ENCODE data around the gene TAS1R1.

Gene TAS1R1

DNA sequence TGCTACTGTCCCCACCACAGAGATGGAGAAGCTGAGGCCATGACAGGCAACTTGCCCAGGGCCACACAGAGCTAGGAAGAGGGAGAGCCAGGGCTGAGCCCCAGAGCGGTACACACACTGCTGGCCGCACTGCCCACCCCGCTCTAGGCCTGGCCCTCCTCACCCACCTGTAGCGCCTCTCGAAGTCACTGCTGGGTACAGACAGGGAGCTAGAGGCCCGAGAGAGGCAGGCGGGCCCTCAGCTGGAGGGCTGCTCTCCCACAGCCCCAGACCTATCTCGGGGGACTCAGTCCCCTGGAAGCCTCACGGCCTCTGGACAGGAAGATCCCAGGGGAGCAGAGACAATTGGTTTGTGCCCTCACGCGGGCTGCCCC, 46.3 kb upstream of the TAS1R1 start:
- no peaks in the 10 kb centered on the region for H3K36me3 ChIP-seq (ENCODE audit: insufficient read depth, insufficient read length, low read length)
- DNase-seq (ENCODE audit: low read depth, low spot score), result no peak
- no peaks in the 10 kb centered on the region for H3K9me3 ChIP-seq (ENCODE audit: insufficient read depth, low read length)
- no peak for TF ChIP-seq SUZ12 (IDR thresholded peaks at IDR 0.05; ENCODE audit: extremely low read depth, insufficient read depth, insufficient read length)
- TF ChIP-seq YY1 (IDR thresholded peaks at IDR 0.05; ENCODE audit: insufficient read depth, insufficient read length), result no peak
- no peak for TF ChIP-seq ZNF274 (IDR thresholded peaks at IDR 0.05; ENCODE audit: low read depth, low read length)
- no peaks in the 10 kb centered on the region for H3K27me3 ChIP-seq (ENCODE audit: insufficient read depth, insufficient read length)
- no peak overlapping the region for H3K4me3 ChIP-seq (ENCODE audit: insufficient read length, low read depth)
- H3K9ac ChIP-seq (ENCODE audit: insufficient read length, low read depth), result no peak overlapping the region
- H3K4me1 ChIP-seq (ENCODE audit: insufficient read depth, insufficient read length), result peaks cover 4% of the 10 kb centered on the region

DNA sequence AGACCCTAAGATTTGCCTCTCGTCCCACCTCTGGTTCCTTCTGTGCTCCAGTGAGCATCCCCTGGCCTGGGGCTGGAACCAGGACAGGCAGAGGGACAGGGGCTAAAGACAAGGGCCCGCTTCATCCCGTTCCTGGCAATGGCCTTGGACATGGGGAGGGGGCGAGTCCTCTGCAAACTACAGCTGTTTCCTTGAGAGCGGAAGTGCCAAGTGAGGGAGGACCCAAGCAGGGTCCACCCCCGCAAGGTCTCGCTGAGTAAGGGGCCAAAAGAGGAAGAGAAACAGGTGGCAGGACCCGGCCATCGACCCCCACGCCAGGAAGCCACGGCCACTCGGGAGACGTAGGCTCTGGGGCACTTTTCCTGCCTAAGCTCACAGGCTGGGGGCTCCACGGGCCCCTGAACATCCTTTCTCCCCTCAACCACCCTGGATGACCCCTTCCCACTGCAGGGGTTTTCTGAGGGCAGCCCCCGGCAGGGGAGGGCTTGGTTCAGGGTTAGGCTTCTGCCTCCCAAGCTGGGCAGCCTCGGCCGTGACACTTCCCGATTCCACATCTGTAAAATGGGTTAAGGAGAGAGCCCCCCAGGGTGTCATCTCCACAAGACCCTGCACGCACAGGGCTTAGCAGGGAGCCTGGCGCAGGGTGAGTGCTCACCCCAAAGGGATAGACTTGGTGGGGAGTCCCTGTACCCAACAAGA, 45.7 kb upstream of the TAS1R1 start:
- no peaks in the 10 kb centered on the region for H3K36me3 ChIP-seq (ENCODE audit: insufficient read depth, insufficient read length, low read length)
- no peak overlapping the region for H3K4me3 ChIP-seq (ENCODE audit: insufficient read length, low read depth)
- no peak for DNase-seq (ENCODE audit: low read depth, low spot score)
- H3K9ac ChIP-seq (ENCODE audit: insufficient read length, low read depth), result no peak overlapping the region
- TF ChIP-seq ZNF274 (IDR thresholded peaks at IDR 0.05; ENCODE audit: low read depth, low read length), result no peak
- TF ChIP-seq YY1 (IDR thresholded peaks at IDR 0.05; ENCODE audit: insufficient read depth, insufficient read length), result no peak
- no peak for TF ChIP-seq SUZ12 (IDR thresholded peaks at IDR 0.05; ENCODE audit: extremely low read depth, insufficient read depth, insufficient read length)
- peaks cover 4% of the 10 kb centered on the region for H3K4me1 ChIP-seq (ENCODE audit: insufficient read depth, insufficient read length)
- H3K27me3 ChIP-seq (ENCODE audit: insufficient read depth, insufficient read length), result no peaks in the 10 kb centered on the region
- no peaks in the 10 kb centered on the region for H3K9me3 ChIP-seq (ENCODE audit: insufficient read depth, low read length)

DNA sequence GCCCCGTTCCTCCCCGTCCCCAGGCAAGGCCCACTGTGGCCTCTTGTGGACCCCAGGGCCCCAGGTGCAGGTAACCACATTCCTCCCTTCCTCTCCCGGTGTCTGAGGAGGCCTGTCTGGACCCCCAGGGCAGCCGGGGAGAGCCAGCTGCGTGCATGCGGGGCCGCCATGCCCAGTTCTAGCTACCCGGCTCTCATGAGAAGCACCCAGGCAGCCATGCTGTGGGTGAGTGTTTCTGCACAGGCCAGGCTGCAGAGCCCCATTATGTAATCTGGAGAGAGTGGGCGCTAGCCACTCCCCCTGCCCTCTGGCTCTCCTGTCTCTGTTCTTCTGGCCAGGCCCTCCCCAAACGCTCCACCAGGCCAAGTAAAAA, 45.2 kb upstream of the TAS1R1 start:
- H3K27me3 ChIP-seq (ENCODE audit: insufficient read depth, insufficient read length), result no peaks in the 10 kb centered on the region
- TF ChIP-seq YY1 (IDR thresholded peaks at IDR 0.05; ENCODE audit: insufficient read depth, insufficient read length), result no peak
- TF ChIP-seq SUZ12 (IDR thresholded peaks at IDR 0.05; ENCODE audit: extremely low read depth, insufficient read depth, insufficient read length), result no peak
- no peak for TF ChIP-seq ZNF274 (IDR thresholded peaks at IDR 0.05; ENCODE audit: low read depth, low read length)
- peaks cover 4% of the 10 kb centered on the region for H3K4me1 ChIP-seq (ENCODE audit: insufficient read depth, insufficient read length)
- no peak overlapping the region for H3K4me3 ChIP-seq (ENCODE audit: insufficient read length, low read depth)
- H3K9me3 ChIP-seq (ENCODE audit: insufficient read depth, low read length), result no peaks in the 10 kb centered on the region
- H3K9ac ChIP-seq (ENCODE audit: insufficient read length, low read depth), result no peak overlapping the region
- no peak for DNase-seq (ENCODE audit: low read depth, low spot score)
- no peaks in the 10 kb centered on the region for H3K36me3 ChIP-seq (ENCODE audit: insufficient read depth, insufficient read length, low read length)

DNA sequence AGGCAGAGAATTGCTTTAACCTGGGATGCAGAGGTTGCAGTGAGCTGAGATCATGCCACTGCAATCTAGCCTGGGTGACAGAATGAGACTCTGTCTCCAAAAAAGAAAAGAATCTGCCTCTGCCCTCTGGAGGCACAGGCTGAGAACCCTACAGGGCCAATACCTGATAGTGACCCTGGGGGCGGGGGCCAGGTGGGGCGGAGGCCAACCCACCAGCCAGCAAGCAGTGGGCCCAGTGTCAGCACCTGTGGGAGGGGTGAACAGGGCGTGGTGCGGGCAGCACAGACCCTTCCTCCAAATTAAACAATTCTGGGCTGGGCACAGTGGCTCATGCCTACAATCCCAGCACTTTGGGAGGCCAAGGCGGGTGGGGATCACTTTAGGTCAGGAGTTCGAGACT, 44.6 kb upstream of the TAS1R1 start:
- no peak for DNase-seq (ENCODE audit: low read depth, low spot score)
- TF ChIP-seq YY1 (IDR thresholded peaks at IDR 0.05; ENCODE audit: insufficient read depth, insufficient read length), result no peak
- no peak for TF ChIP-seq SUZ12 (IDR thresholded peaks at IDR 0.05; ENCODE audit: extremely low read depth, insufficient read depth, insufficient read length)
- TF ChIP-seq ZNF274 (IDR thresholded peaks at IDR 0.05; ENCODE audit: low read depth, low read length), result no peak
- Histone ChIP-seq H3K27me3 (ENCODE audit: insufficient read depth, insufficient read length) (no peaks in the 10 kb centered on the region), H3K9me3 (ENCODE audit: insufficient read depth, low read length) (no peaks in the 10 kb centered on the region), H3K36me3 (ENCODE audit: insufficient read depth, insufficient read length, low read length) (no peaks in the 10 kb centered on the region), H3K4me1 (ENCODE audit: insufficient read depth, insufficient read length) (peaks cover 4% of the 10 kb centered on the region), H3K4me3 (ENCODE audit: insufficient read length, low read depth) (no peak overlapping the region), H3K9ac (ENCODE audit: insufficient read length, low read depth) (no peak overlapping the region)

DNA sequence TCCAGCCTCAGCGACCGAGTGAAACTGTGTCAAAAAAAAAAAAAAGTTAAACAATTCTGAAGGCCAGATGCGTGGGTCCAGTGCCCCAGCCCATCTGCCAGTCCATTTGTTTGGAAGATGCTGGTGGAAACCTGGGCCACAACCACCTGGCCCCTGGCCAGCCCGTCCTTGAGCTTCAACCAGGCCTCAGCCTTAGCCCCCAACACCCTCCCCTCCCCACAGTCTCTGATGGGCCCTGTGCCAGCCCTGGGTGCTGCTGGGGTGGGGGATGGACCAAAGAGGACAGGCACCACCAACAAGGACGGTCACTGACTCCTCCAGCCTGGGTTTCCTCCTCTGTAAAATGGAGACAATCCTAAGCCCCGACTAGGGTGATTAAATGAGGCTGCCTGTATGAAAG, 44.1 kb upstream of the TAS1R1 start:
- DNase-seq (ENCODE audit: low read depth, low spot score), result no peak
- no peak overlapping the region for H3K9ac ChIP-seq (ENCODE audit: insufficient read length, low read depth)

DNA sequence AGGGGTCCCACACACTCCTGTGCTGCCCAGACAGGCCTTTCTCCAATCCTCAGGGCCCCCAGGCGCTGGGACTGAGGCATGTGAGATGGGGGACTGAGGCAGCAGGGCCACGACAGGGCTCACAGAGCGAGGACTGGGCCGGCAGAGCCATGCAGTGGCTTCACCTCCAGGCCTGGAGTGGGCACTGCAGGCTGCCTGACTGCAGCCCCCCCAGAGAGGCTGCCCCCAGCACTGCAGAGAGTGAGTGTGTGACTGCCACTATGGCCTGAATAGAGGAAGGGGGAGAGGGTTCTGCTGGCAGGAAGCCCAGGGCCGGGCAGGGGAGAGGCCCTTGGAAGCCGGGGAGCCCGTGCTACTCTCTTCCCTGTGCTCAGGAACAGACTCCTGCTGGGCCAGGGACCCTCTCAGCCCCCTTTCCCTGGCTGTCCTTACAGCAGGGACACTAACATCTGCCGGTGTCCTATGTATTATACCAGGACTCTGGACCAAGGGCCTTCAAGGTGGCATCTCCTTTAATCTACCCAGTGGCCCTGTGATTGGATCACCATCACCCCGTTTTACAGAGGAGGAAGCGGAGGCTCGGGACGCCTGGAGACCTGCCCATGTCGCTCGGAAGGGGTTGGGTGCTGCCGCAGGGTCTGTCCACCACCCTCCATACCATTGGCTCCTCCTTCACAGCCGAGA, 43.4 kb upstream of the TAS1R1 start:
- Histone ChIP-seq H3K4me3 (ENCODE audit: insufficient read length, low read depth) (no peak overlapping the region), H3K36me3 (ENCODE audit: insufficient read depth, insufficient read length, low read length) (no peaks in the 10 kb centered on the region), H3K27me3 (ENCODE audit: insufficient read depth, insufficient read length) (no peaks in the 10 kb centered on the region), H3K9ac (ENCODE audit: insufficient read length, low read depth) (no peak overlapping the region), H3K4me1 (ENCODE audit: insufficient read depth, insufficient read length) (peaks cover 4% of the 10 kb centered on the region), H3K9me3 (ENCODE audit: insufficient read depth, low read length) (no peaks in the 10 kb centered on the region)
- DNase-seq (ENCODE audit: low read depth, low spot score), result no peak
- TF ChIP-seq SUZ12 (IDR thresholded peaks at IDR 0.05; ENCODE audit: extremely low read depth, insufficient read depth, insufficient read length) (no peak), ZNF274 (IDR thresholded peaks at IDR 0.05; ENCODE audit: low read depth, low read length) (no peak), YY1 (IDR thresholded peaks at IDR 0.05; ENCODE audit: insufficient read depth, insufficient read length) (no peak)

More for the DNA sequence above, 44.1 kb upstream of the TAS1R1 start:
- peaks cover 4% of the 10 kb centered on the region for H3K4me1 ChIP-seq (ENCODE audit: insufficient read depth, insufficient read length)
- no peaks in the 10 kb centered on the region for H3K27me3 ChIP-seq (ENCODE audit: insufficient read depth, insufficient read length)
- no peak overlapping the region for H3K4me3 ChIP-seq (ENCODE audit: insufficient read length, low read depth)
- H3K9me3 ChIP-seq (ENCODE audit: insufficient read depth, low read length), result no peaks in the 10 kb centered on the region
- TF ChIP-seq SUZ12 (IDR thresholded peaks at IDR 0.05; ENCODE audit: extremely low read depth, insufficient read depth, insufficient read length), result no peak
- TF ChIP-seq YY1 (IDR thresholded peaks at IDR 0.05; ENCODE audit: insufficient read depth, insufficient read length), result no peak
- no peak for TF ChIP-seq ZNF274 (IDR thresholded peaks at IDR 0.05; ENCODE audit: low read depth, low read length)
- H3K36me3 ChIP-seq (ENCODE audit: insufficient read depth, insufficient read length, low read length), result no peaks in the 10 kb centered on the region

DNA sequence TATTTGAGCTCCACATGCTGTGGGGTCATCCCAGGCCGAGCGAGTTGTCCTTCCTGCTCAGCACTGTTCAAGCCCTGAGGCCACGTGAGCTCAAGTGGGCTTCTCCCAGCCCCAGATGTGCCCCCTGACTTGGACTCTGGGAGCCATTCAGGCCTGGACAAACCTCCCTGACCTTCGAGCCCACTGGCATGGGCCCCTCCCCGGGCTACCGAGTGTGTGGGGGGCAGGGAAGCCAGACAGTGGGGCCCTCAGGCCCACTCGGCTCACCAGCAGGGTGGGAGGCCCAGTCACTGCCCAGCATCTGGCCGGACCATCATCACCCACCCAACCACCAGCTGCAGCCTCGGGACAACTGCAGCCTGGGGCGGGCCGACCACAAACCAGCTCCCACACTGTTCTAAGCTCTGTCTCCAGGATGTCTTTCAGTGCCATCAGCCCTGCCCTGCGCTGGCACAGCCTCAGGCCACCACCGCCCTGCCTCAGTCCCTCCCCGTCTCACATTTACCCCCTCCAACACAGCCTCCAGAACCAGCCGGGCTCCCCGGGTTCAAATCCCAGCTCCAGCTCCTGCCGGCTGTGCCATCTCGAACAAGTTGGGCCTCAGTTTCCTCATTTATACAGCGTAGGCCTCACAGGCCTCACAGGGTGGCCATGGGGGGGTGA, 42.7 kb upstream of the TAS1R1 start:
- no peak for TF ChIP-seq SUZ12 (IDR thresholded peaks at IDR 0.05; ENCODE audit: extremely low read depth, insufficient read depth, insufficient read length)
- TF ChIP-seq YY1 (IDR thresholded peaks at IDR 0.05; ENCODE audit: insufficient read depth, insufficient read length), result no peak
- no peak for TF ChIP-seq ZNF274 (IDR thresholded peaks at IDR 0.05; ENCODE audit: low read depth, low read length)
- no peak for DNase-seq (ENCODE audit: low read depth, low spot score)
- H3K4me1 ChIP-seq (ENCODE audit: insufficient read depth, insufficient read length), result peaks cover 4% of the 10 kb centered on the region
- no peaks in the 10 kb centered on the region for H3K27me3 ChIP-seq (ENCODE audit: insufficient read depth, insufficient read length)
- no peaks in the 10 kb centered on the region for H3K36me3 ChIP-seq (ENCODE audit: insufficient read depth, insufficient read length, low read length)
- no peak overlapping the region for H3K9ac ChIP-seq (ENCODE audit: insufficient read length, low read depth)
- no peak overlapping the region for H3K4me3 ChIP-seq (ENCODE audit: insufficient read length, low read depth)
- no peaks in the 10 kb centered on the region for H3K9me3 ChIP-seq (ENCODE audit: insufficient read depth, low read length)
